Measurements from ENCODE around the gene ABO. TPM values are rescaled to one million over a fixed set of nuclear protein-coding genes. Genes with fewer than 3 reads are reported as not detected.
A peak's percentile ranks its signal among the peaks of the same experiment; 100 is the strongest.
"Not testable (repeated sequence)": the region's sequence is repeated elsewhere in the genome, so short reads cannot be mapped to it uniquely, and the experiment has no call there.

Gene ABO
- total and polyA plus RNA-seq, 2 donors from 2014 or later: 25.0 to 29.0 TPM

DNA sequence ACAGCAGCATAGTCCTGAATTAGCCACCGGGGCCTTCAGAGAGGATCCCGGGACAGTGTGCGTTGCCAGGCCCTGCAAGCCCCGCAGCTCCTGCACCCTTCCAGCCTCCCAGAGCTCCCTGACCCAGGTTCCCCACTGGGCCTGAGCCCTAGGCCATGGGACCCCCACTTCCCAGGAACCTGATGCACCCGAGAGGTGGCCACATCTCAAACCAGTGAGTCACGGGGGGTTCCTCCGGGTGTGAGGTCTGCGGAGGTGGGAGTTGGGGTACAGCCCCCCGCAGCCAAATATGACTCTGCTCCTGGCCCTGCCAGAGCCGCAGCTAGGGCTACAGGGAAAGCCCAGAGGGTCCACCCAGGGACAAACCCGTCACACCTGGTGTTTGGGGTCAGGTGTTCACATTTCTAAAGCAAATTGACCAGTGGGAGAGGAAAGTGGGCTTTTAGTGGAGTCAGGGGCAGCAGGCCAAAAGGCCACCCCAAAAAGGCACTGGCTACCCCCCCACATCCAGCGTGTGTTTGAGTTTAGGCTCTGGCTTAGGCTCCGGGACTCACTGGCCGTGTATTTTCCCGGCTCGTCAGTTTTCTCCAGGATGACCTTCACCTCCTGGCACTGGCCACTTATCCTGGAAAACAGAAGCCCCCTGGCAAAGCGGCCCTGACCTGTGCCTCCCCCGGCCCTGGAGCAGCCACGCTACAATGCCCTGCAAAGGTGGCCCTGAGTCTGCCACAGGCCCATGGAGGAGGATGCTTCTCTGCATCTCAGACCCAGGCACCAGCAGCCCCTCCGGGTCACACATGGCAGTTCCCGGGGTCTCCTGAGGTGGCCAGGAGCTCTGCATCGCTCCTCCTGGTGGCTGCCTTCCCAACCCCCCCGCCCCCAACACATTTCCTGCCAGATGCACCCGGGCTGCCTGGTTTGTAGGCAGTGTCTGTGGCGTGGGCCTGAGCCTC, 48.5 kb downstream of the ABO start:
- intact Hi-C loops (cut with DNase I): no loop called here
- H3K27me3 ChIP-seq (ENCODE audit: control insufficient read depth, insufficient read depth, low read length): no peaks in the 10 kb centered on the region
- no peaks in the 10 kb centered on the region for H3K36me3 ChIP-seq (ENCODE audit: control insufficient read depth in 2 of 3, insufficient read depth in 3 of 3, low read length in 3 of 3)
- no peaks in the 10 kb centered on the region for H3K4me1 ChIP-seq (ENCODE audit: control insufficient read depth in 2 of 3, insufficient read depth in 2 of 3, low read depth in 1 of 3, low read length in 3 of 3)
- DNase-seq (peak in 1 of 5 donors; percentile 52), FAIRE-seq (no peak)
- H3K9ac ChIP-seq (ENCODE audit: low read length in 3 of 3): no peak overlapping the region
- no peak overlapping the region for H3K4me3 ChIP-seq (ENCODE audit: low read length in 3 of 3)
- H3K27ac ChIP-seq (ENCODE audit: low read depth in 2 of 2, low read length in 2 of 2): no peak overlapping the region
- TF ChIP-seq CTCF (IDR thresholded peaks at IDR 0.05; ENCODE audit: borderline replicate concordance, extremely low read depth, insufficient read depth): no peak
- peaks cover 0 to 2% (median 0%) of the 10 kb centered on the region in 3 donors for H3K9me3 ChIP-seq (ENCODE audit: control insufficient read depth in 2 of 3, insufficient read depth in 1 of 3, low read length in 3 of 3)

GRCh38 chr9:133225171-133226011, 49.6 kb downstream of the ABO start:
- H3K9me3 ChIP-seq (ENCODE audit: control insufficient read depth in 2 of 3, insufficient read depth in 1 of 3, low read length in 3 of 3): peaks cover 0 to 2% (median 0%) of the 10 kb centered on the region in 3 donors
- DNase-seq: peak in 1 of 5 donors; percentile 64
- no peaks in the 10 kb centered on the region for H3K36me3 ChIP-seq (ENCODE audit: control insufficient read depth in 2 of 3, insufficient read depth in 3 of 3, low read length in 3 of 3)
- no peak overlapping the region for H3K9ac ChIP-seq (ENCODE audit: low read length in 3 of 3)
- no peak for FAIRE-seq
- TF ChIP-seq CTCF (IDR thresholded peaks at IDR 0.05; ENCODE audit: borderline replicate concordance, extremely low read depth, insufficient read depth): no peak
- H3K27me3 ChIP-seq (ENCODE audit: control insufficient read depth, insufficient read depth, low read length): no peaks in the 10 kb centered on the region
- no peak overlapping the region for H3K4me3 ChIP-seq (ENCODE audit: low read length in 3 of 3)
- H3K27ac ChIP-seq (ENCODE audit: low read depth in 2 of 2, low read length in 2 of 2): no peak overlapping the region
- H3K4me1 ChIP-seq (ENCODE audit: control insufficient read depth in 2 of 3, insufficient read depth in 2 of 3, low read depth in 1 of 3, low read length in 3 of 3): no peaks in the 10 kb centered on the region
- intact Hi-C loops (cut with DNase I): no loop called here

- Histone ChIP-seq H3K36me3 (ENCODE audit: control insufficient read depth in 2 of 3, insufficient read depth in 3 of 3, low read length in 3 of 3) (no peaks in the 10 kb centered on the region), H3K27ac (ENCODE audit: low read depth in 2 of 2, low read length in 2 of 2) (no peak overlapping the region), H3K9ac (ENCODE audit: low read length in 3 of 3) (no peak overlapping the region), H3K27me3 (ENCODE audit: control insufficient read depth, insufficient read depth, low read length) (no peaks in the 10 kb centered on the region), H3K4me3 (ENCODE audit: low read length in 3 of 3) (no peak overlapping the region), H3K9me3 (ENCODE audit: control insufficient read depth in 2 of 3, insufficient read depth in 1 of 3, low read length in 3 of 3) (no peaks in the 10 kb centered on the region), H3K4me1 (ENCODE audit: control insufficient read depth in 2 of 3, insufficient read depth in 2 of 3, low read depth in 1 of 3, low read length in 3 of 3) (no peaks in the 10 kb centered on the region)
- no peak for FAIRE-seq
- no peak for DNase-seq
- TF ChIP-seq CTCF (IDR thresholded peaks at IDR 0.05; ENCODE audit: borderline replicate concordance, extremely low read depth, insufficient read depth): no peak
- intact Hi-C loops (cut with DNase I): no loop called here
These were observed 50.2 kb downstream of the ABO start for GRCh38 chr9:133224762-133225161.

DNA sequence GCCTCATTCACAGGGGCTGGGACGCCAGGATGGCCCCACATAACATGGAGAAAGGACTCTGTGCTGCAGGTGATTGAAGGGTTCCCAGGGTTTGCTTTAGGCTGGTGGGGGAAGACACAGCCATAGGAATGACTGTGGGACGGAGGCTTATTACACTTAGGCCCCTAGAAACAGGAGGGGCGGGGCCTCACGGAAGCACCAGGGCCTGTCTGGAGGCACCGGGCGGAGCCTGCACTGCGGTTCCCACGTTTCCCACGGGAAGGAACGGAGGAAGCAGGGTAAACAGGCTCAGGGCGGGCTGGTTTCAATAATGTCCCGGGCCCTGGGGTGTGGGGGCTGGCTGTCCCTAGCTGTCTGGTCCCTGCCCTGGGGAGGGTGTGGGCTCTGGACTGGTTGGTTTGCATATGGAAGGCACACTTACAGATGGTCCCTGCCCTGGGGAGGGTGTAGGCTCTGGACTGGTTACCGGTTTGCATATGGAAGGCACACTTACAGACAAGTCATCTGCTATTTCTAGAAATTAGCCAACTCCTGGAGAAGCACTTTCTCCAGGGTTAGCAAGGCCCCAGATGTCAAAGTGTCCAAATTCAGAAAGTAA, 51.7 kb downstream of the ABO start:
- H3K27ac ChIP-seq (ENCODE audit: low read depth in 2 of 2, low read length in 2 of 2); H3K9ac ChIP-seq (ENCODE audit: low read length in 3 of 3); H3K4me1 ChIP-seq (ENCODE audit: control insufficient read depth in 2 of 3, insufficient read depth in 2 of 3, low read depth in 1 of 3, low read length in 3 of 3); intact Hi-C loops (cut with DNase I); H3K4me3 ChIP-seq (ENCODE audit: low read length in 3 of 3); H3K9me3 ChIP-seq (ENCODE audit: control insufficient read depth in 2 of 3, insufficient read depth in 1 of 3, low read length in 3 of 3); H3K27me3 ChIP-seq (ENCODE audit: control insufficient read depth, insufficient read depth, low read length); FAIRE-seq; H3K36me3 ChIP-seq (ENCODE audit: control insufficient read depth in 2 of 3, insufficient read depth in 3 of 3, low read length in 3 of 3): not testable (repeated sequence)
- peak in 1 of 5 donors; percentile 48 for DNase-seq

GRCh38 chr9:133221994-133222393, 53.0 kb downstream of the ABO start:
- H3K27me3 ChIP-seq (ENCODE audit: control insufficient read depth, insufficient read depth, low read length); H3K9me3 ChIP-seq (ENCODE audit: control insufficient read depth in 2 of 3, insufficient read depth in 1 of 3, low read length in 3 of 3); H3K4me1 ChIP-seq (ENCODE audit: control insufficient read depth in 2 of 3, insufficient read depth in 2 of 3, low read depth in 1 of 3, low read length in 3 of 3); FAIRE-seq; intact Hi-C loops (cut with DNase I); H3K36me3 ChIP-seq (ENCODE audit: control insufficient read depth in 2 of 3, insufficient read depth in 3 of 3, low read length in 3 of 3); H3K4me3 ChIP-seq (ENCODE audit: low read length in 3 of 3); H3K27ac ChIP-seq (ENCODE audit: low read depth in 2 of 2, low read length in 2 of 2); H3K9ac ChIP-seq (ENCODE audit: low read length in 3 of 3): not testable (repeated sequence)
- DNase-seq: peak in 1 of 5 donors; percentile 39
